GM13977 (cell line): Measurements from ENCODE around the gene ARHGAP15.

ENCODE experiments used
- DNase-seq: peaks from one replicate; pipeline ENCODE4 v3.0.0; 2012; ENCODE audit warnings: low spot score
- CTCF ChIP-seq: IDR thresholded peaks from 2 replicates; pipeline ENCODE4 v1.5.1; 2012; ENCODE audit warnings: mild to moderate bottlenecking, control low read depth; ENCODE audit not compliant: insufficient read depth; ENCODE audit errors: extremely low read depth, missing control alignments
- in situ Hi-C: fragments of 300-500 bp; cut with MboI; formaldehyde crosslinking; loops from one replicate; pipeline ENCODE4 v1.12.0; 2022; ENCODE audit warnings: low sequenced_read_pairs, low pct_unique_long_range_greater_than_20kb, mixed read lengths, inconsistent platforms; ENCODE audit not compliant: unreplicated experiment

ARHGAP15 gene

GRCh38 chr2:143231254-143231645 is 102.0 kb downstream of the ARHGAP15 start:
- DNase-seq: no peak
- no peak for TF ChIP-seq CTCF
- in situ Hi-C loops: no loop called here

- no peak for TF ChIP-seq CTCF
- in situ Hi-C loops: no loop called here
- no peak for DNase-seq
Measured at GRCh38 chr2:143237146-143237777, 108.0 kb downstream of the ARHGAP15 start.

- in situ Hi-C loops: no loop called here
- no peak for DNase-seq
- no peak for TF ChIP-seq CTCF
Measured at GRCh38 chr2:143241403-143242088, 112.3 kb downstream of the ARHGAP15 start.

GRCh38 chr2:143246246-143246645 is 117.0 kb downstream of the ARHGAP15 start:
- no peak for TF ChIP-seq CTCF
- no peak for DNase-seq
- in situ Hi-C loops: no loop called here

GRCh38 chr2:143246815-143247744 is 117.9 kb downstream of the ARHGAP15 start:
- TF ChIP-seq CTCF: no peak
- in situ Hi-C loops: no loop called here

GRCh38 chr2:143248631-143249030 is 119.4 kb downstream of the ARHGAP15 start:
- in situ Hi-C loops: no loop called here
- DNase-seq: no peak
- TF ChIP-seq CTCF: no peak

More at GRCh38 chr2:143246815-143247744, 117.9 kb downstream of the ARHGAP15 start:
- DNase-seq: no peak
